Right cardiac atrium (tissue), 5 donors: Measurements from ENCODE around the gene FSTL3. TPM values are rescaled to one million over a fixed set of nuclear protein-coding genes. Genes with fewer than 3 reads are reported as not detected.

Experiments
- ATAC-seq, 2 donors: fragments of 200-7000 bp; cut with Tn5 transposase; one replicate each; pipeline versions ENCODE4 v1.8.0 to v1.9.1; 2020; ENCODE audit warnings: moderate library complexity in 2 of 2, mild to moderate bottlenecking in 1 of 2
- DNase-seq, 3 donors: peaks; one replicate each; pipeline ENCODE4 v3.0.0-alpha.2; 2020
- H3K27ac ChIP-seq: one replicate; pipeline ENCODE4 v1.5.1; 2013; ENCODE audit warnings: mild to moderate bottlenecking, low read length, control low read depth, moderate library complexity
- H3K27me3 ChIP-seq: one replicate; pipeline ENCODE4 v1.6.1; 2013; ENCODE audit not compliant: control insufficient read depth, insufficient read depth
- H3K4me1 ChIP-seq: one replicate; pipeline ENCODE4 v1.6.1; 2013; ENCODE audit warnings: low read length; ENCODE audit not compliant: control insufficient read depth, insufficient read depth
- H3K4me3 ChIP-seq: one replicate; pipeline ENCODE4 v1.5.1; 2013; ENCODE audit warnings: low read length, control low read depth
- H3K9me3 ChIP-seq: one replicate; pipeline ENCODE4 v1.6.1; 2013; ENCODE audit warnings: low read length; ENCODE audit not compliant: control insufficient read depth
- WGBS: extraction: QIAGEN DNeasy Blood & Tissue Kit; methylation state at CpG from one replicate; pipeline ENCODE4 v1.1.7; 2013; 5-methylcytosine and 5-hydroxymethylcytosine counted together
- intact Hi-C, 4 donors: fragments of 100-400 bp; cut with DNase I; formaldehyde crosslinking; loops; one replicate each; pipeline versions ENCODE4 v1.11.0 to v1.14.0; 2022 to 2023
- polyA plus RNA-seq: library from polyadenylated mRNA; stranded (reverse); fragments of 200-250 nt; gene quantifications from one replicate; pipeline ENCODE4 v1.2.3, GENCODE V29; 2013
- total RNA-seq, 4 donors: library from RNA; stranded (reverse); fragmentation: NEBNext Ultra II Directional; extraction: Animal tissue kit (Norgen Biotek cat#: 25700); gene quantifications; one replicate each; pipeline ENCODE4 v1.2.1, GENCODE V29; 2021
- donor health status: healthy with polysubstance abuse.
- donor health status: DM: no; HTN: yes; CAD: no.
- donor health status: DM: no; HTN: no; CAD: no.
- donor health status: DM: no; HTN: yes; CAD: no; lungs with severe emphysema.
- donor health status: DM: yes; HTN: yes; CAD: no.

FSTL3 gene
- total and polyA plus RNA-seq, 5 donors, result 47.1 to 110 (median 64.1) TPM

- peaks cover 6% of the 10 kb centered on the region for H3K4me1 ChIP-seq
These were observed 19.2 kb upstream of the FSTL3 start for GRCh38 chr19:656751-657559.

GRCh38 chr19:657611-658010 is 18.6 kb upstream of the FSTL3 start:
- no peak for DNase-seq
- intact Hi-C loops, result no loop called here
- no peak overlapping the region for H3K4me3 ChIP-seq
- no peaks in the 10 kb centered on the region for H3K27me3 ChIP-seq
- no peaks in the 10 kb centered on the region for H3K9me3 ChIP-seq
- ATAC-seq, result no peak
- 86% methylated on average over 19 of the region's 19 CpGs for WGBS
- H3K4me1 ChIP-seq, result peaks cover 6% of the 10 kb centered on the region
- H3K27ac ChIP-seq, result no peak overlapping the region

More at GRCh38 chr19:656751-657559, 19.2 kb upstream of the FSTL3 start:
- intact Hi-C loops, result no loop called here
- Histone ChIP-seq H3K4me3 (no peak overlapping the region), H3K9me3 (no peaks in the 10 kb centered on the region), H3K27me3 (no peaks in the 10 kb centered on the region), H3K27ac (no peak overlapping the region)
- no peak for DNase-seq
- ATAC-seq, result no peak
- 83% methylated on average over 43 of the region's 43 CpGs for WGBS

- no peak overlapping the region for H3K4me3 ChIP-seq
- 81% methylated on average over 33 of the region's 33 CpGs for WGBS
- no peaks in the 10 kb centered on the region for H3K27me3 ChIP-seq
- intact Hi-C loops, result no loop called here
- H3K9me3 ChIP-seq, result no peaks in the 10 kb centered on the region
- H3K4me1 ChIP-seq, result peaks cover 6% of the 10 kb centered on the region
- DNase-seq (no peak), ATAC-seq (no peak)
- no peak overlapping the region for H3K27ac ChIP-seq
These were observed 17.9 kb upstream of the FSTL3 start for GRCh38 chr19:658059-658839.

- Histone ChIP-seq H3K27ac (peak overlapping the region; percentile 21), H3K27me3 (no peaks in the 10 kb centered on the region), H3K9me3 (no peaks in the 10 kb centered on the region), H3K4me1 (peaks cover 9% of the 10 kb centered on the region), H3K4me3 (no peak overlapping the region)
- DNase-seq, result peak; percentile 87 to 92 (median 91)
- peak; percentile 47 to 59 for ATAC-seq
- WGBS, result 56% methylated on average over 50 of the region's 50 CpGs
- intact Hi-C loops, result no loop called here
These were observed 17.0 kb upstream of the FSTL3 start for GRCh38 chr19:658916-659839.

- peaks cover 9% of the 10 kb centered on the region for H3K4me1 ChIP-seq
- H3K9me3 ChIP-seq, result no peaks in the 10 kb centered on the region
- ATAC-seq (no peak), DNase-seq (peak in 1 of 3 donors; percentile 56)
- intact Hi-C loops, result loop anchor here in 1 of 4 donors (5.0 kb wide), 1 partner anchor 129 kb away; the partner anchor contains the start of gene CDC34
- H3K27ac ChIP-seq, result peak overlapping the region; percentile 51
- peak overlapping the region; percentile 94 for H3K4me3 ChIP-seq
- no peaks in the 10 kb centered on the region for H3K27me3 ChIP-seq
- WGBS, result 43% methylated on average over 20 of the region's 20 CpGs
These were observed 15.3 kb upstream of the FSTL3 start for GRCh38 chr19:660793-661426.

GRCh38 chr19:661427-662196 is 14.6 kb upstream of the FSTL3 start:
- Histone ChIP-seq H3K9me3 (no peaks in the 10 kb centered on the region), H3K27me3 (no peaks in the 10 kb centered on the region), H3K4me1 (peaks cover 9% of the 10 kb centered on the region), H3K27ac (peak overlapping the region; percentile 79), H3K4me3 (peak overlapping the region; percentile 94)
- intact Hi-C loops, result loop anchor here in 1 of 4 donors (5.0 kb wide), 1 partner anchor 129 kb away; the partner anchor contains the start of gene CDC34
- 21% methylated on average over 31 of the region's 31 CpGs for WGBS
- ATAC-seq, result peak in 1 of 2 donors; percentile 50
- DNase-seq, result no peak

GRCh38 chr19:662207-662961 is 13.8 kb upstream of the FSTL3 start:
- peak overlapping the region; percentile 94 for H3K4me3 ChIP-seq
- intact Hi-C loops, result loop anchor here in 1 of 4 donors (5.0 kb wide), 1 partner anchor 130 kb away; the partner anchor contains the start of gene CDC34
- peak in 1 of 2 donors; percentile 2 for ATAC-seq
- H3K4me1 ChIP-seq, result peaks cover 9% of the 10 kb centered on the region
- under 1% methylated on average over 81 of the region's 81 CpGs for WGBS
- H3K27ac ChIP-seq, result peak overlapping the region; percentile 79
- no peaks in the 10 kb centered on the region for H3K27me3 ChIP-seq
- peak in 1 of 3 donors; percentile 75 for DNase-seq
- H3K9me3 ChIP-seq, result no peaks in the 10 kb centered on the region

- 1% methylated on average over 97 of the region's 97 CpGs for WGBS
These were observed 13.1 kb upstream of the FSTL3 start, which contains the start of gene RNF126 for GRCh38 chr19:662962-663681. Gene RNF126 (minus strand): TSS chr19:663214. CDS start chr19:663121, 93 bp downstream.

More at GRCh38 chr19:662962-663681, 13.1 kb upstream of the FSTL3 start, which contains the start of gene RNF126:
- ATAC-seq, result peak; percentile 77 to 85
- H3K4me1 ChIP-seq, result peaks cover 9% of the 10 kb centered on the region
- DNase-seq, result peak; percentile 92 to 98 (median 97)
- H3K27me3 ChIP-seq, result no peaks in the 10 kb centered on the region
- H3K27ac ChIP-seq, result peak within 1 kb of the TSS; percentile 96
- no peaks in the 10 kb centered on the region for H3K9me3 ChIP-seq
- H3K4me3 ChIP-seq, result peak within 1 kb of the TSS; percentile 94
- intact Hi-C loops, result loop anchor here in 1 of 4 donors (5.0 kb wide), 1 partner anchor 131 kb away; the partner anchor contains the start of gene CDC34
